Chondrocyte (in vitro differentiated cells): ENCODE measurements around the gene AGO4. TPM values are rescaled to one million over a fixed set of nuclear protein-coding genes. Genes with fewer than 3 reads are reported as not detected.

Experiments used
- DNase-seq: peaks from one replicate; pipeline ENCODE4 v3.0.0; 2021; ENCODE audit warnings: mixed read lengths, low spot score
- H3K27ac Mint-ChIP-seq: one replicate; pipeline ENCODE4 v1.8.0; 2021; ENCODE audit warnings: mild to moderate bottlenecking, moderate library complexity, mixed read lengths; ENCODE audit not compliant: unreplicated experiment
- H3K27me3 Mint-ChIP-seq: 2 replicates; pipeline ENCODE4 v1.8.0; 2021; ENCODE audit warnings: low read depth, mixed read lengths
- H3K36me3 Mint-ChIP-seq: 2 replicates; pipeline ENCODE4 v1.8.0; 2021; ENCODE audit warnings: low read depth, mixed read lengths
- H3K4me1 Mint-ChIP-seq: 2 replicates; pipeline ENCODE4 v1.8.0; 2021; ENCODE audit warnings: low read depth, mild to moderate bottlenecking, mixed read lengths
- H3K4me3 Mint-ChIP-seq: one replicate; pipeline ENCODE4 v1.8.0; 2021; ENCODE audit warnings: mild to moderate bottlenecking, moderate library complexity, mixed read lengths; ENCODE audit not compliant: unreplicated experiment
- H3K9me3 Mint-ChIP-seq: 2 replicates; pipeline ENCODE4 v1.8.0; 2021; ENCODE audit warnings: low read depth, mixed read lengths
- CTCF ChIP-seq: fragments of 200-600 bp; sonication (generic); IDR thresholded peaks from 2 replicates; pipeline ENCODE4 v1.5.0; 2021; ENCODE audit warnings: antibody characterized with exemption, mild to moderate bottlenecking, moderate library complexity
- total RNA-seq: library from RNA; stranded (reverse); gene quantifications from 3 replicates; pipeline ENCODE4 v1.2.1, GENCODE V29; 2021

Gene AGO4
- total RNA-seq, 1 donor from 2014 or later, result 11.8 TPM

- Mint-ChIP-seq H3K4me1 (peaks cover 28% of the 10 kb centered on the region), H3K36me3 (no peaks in the 10 kb centered on the region), H3K27ac (no peak overlapping the region), H3K9me3 (no peaks in the 10 kb centered on the region), H3K27me3 (no peaks in the 10 kb centered on the region), H3K4me3 (peak overlapping the region; percentile 57)
- no peak for TF ChIP-seq CTCF
- no peak for DNase-seq
Observed at GRCh38 chr1:35881850-35882273, 74.0 kb downstream of the AGO4 start.

- TF ChIP-seq CTCF, result no peak
- H3K27me3 Mint-ChIP-seq, result no peaks in the 10 kb centered on the region
- H3K4me3 Mint-ChIP-seq, result peak overlapping the region; percentile 57
- H3K36me3 Mint-ChIP-seq, result no peaks in the 10 kb centered on the region
- no peaks in the 10 kb centered on the region for H3K9me3 Mint-ChIP-seq
- H3K4me1 Mint-ChIP-seq, result peaks cover 33% of the 10 kb centered on the region
- DNase-seq, result no peak
- H3K27ac Mint-ChIP-seq, result no peak overlapping the region
Observed at GRCh38 chr1:35882586-35882944, 74.7 kb downstream of the AGO4 start.

GRCh38 chr1:35882945-35883634 lies 75.3 kb downstream of the AGO4 start, which contains the start of gene AGO1:
AGO1 (plus strand) TSS chr1:35883209; CDS start chr1:35883422, 213 bp downstream.
- TF ChIP-seq CTCF, result peak; percentile 92
- DNase-seq, result peak; percentile 97
- Mint-ChIP-seq H3K4me1 (peaks cover 33% of the 10 kb centered on the region), H3K27ac (peak within 1 kb of the TSS; percentile 72), H3K36me3 (no peaks in the 10 kb centered on the region), H3K4me3 (peak within 1 kb of the TSS; percentile 94), H3K9me3 (no peaks in the 10 kb centered on the region), H3K27me3 (no peaks in the 10 kb centered on the region)

- Mint-ChIP-seq H3K9me3 (no peaks in the 10 kb centered on the region), H3K36me3 (peaks cover 3% of the 10 kb centered on the region), H3K27ac (peak overlapping the region; percentile 72), H3K4me3 (peak overlapping the region; percentile 94), H3K4me1 (peaks cover 33% of the 10 kb centered on the region), H3K27me3 (no peaks in the 10 kb centered on the region)
- DNase-seq, result no peak
- no peak for TF ChIP-seq CTCF
Observed at GRCh38 chr1:35883635-35884101, 75.9 kb downstream of the AGO4 start.

- peaks cover 33% of the 10 kb centered on the region for H3K4me1 Mint-ChIP-seq
- no peak for TF ChIP-seq CTCF
- H3K36me3 Mint-ChIP-seq, result peaks cover 5% of the 10 kb centered on the region
- no peaks in the 10 kb centered on the region for H3K27me3 Mint-ChIP-seq
- no peaks in the 10 kb centered on the region for H3K9me3 Mint-ChIP-seq
- no peak for DNase-seq
- no peak overlapping the region for H3K4me3 Mint-ChIP-seq
- peak overlapping the region; percentile 3 for H3K27ac Mint-ChIP-seq
Observed at GRCh38 chr1:35884934-35885333, 77.1 kb downstream of the AGO4 start.
